CD4-positive, alpha-beta T cell treated with Interleukin-15 for 1 hour (primary cell): ENCODE data around the gene MTFR1L.

Experiments
- DNase-seq: peaks from one replicate; pipeline ENCODE4 v3.0.0-alpha.2; 2020

Gene MTFR1L

GRCh38 chr1:25792115-25792514, 27.6 kb upstream of the MTFR1L start:
- DNase-seq, result no peak

- no peak for DNase-seq
Measured at GRCh38 chr1:25793585-25794170, 26.1 kb upstream of the MTFR1L start.

GRCh38 chr1:25794325-25794724, 25.4 kb upstream of the MTFR1L start:
- DNase-seq, result no peak

GRCh38 chr1:25795211-25795610, 24.5 kb upstream of the MTFR1L start:
- no peak for DNase-seq

- peak; percentile 42 for DNase-seq
Measured at GRCh38 chr1:25795946-25796810, 23.6 kb upstream of the MTFR1L start.

GRCh38 chr1:25796811-25797458, 22.8 kb upstream of the MTFR1L start:
- DNase-seq, result peak; percentile 72

- DNase-seq, result no peak
Measured at GRCh38 chr1:25797939-25798338, 21.8 kb upstream of the MTFR1L start.

GRCh38 chr1:25798666-25799351, 20.9 kb upstream of the MTFR1L start:
- no peak for DNase-seq

GRCh38 chr1:25799352-25799934, 20.3 kb upstream of the MTFR1L start:
- DNase-seq, result no peak

GRCh38 chr1:25799935-25800702, 19.6 kb upstream of the MTFR1L start, which contains the start of gene SELENON:
Gene SELENON (plus strand): TSS chr1:25800193. CDS start chr1:25800231, 38 bp downstream.
- DNase-seq, result no peak

- DNase-seq, result no peak
Measured at GRCh38 chr1:25800703-25801377, 18.9 kb upstream of the MTFR1L start.

GRCh38 chr1:25802915-25803314, 16.8 kb upstream of the MTFR1L start:
- DNase-seq, result no peak

- no peak for DNase-seq
Measured at GRCh38 chr1:25803368-25803767, 16.4 kb upstream of the MTFR1L start.

GRCh38 chr1:25804244-25804963, 15.3 kb upstream of the MTFR1L start:
- no peak for DNase-seq

GRCh38 chr1:25804964-25805862, 14.5 kb upstream of the MTFR1L start:
- no peak for DNase-seq

- no peak for DNase-seq
Measured at GRCh38 chr1:25805863-25806225, 13.9 kb upstream of the MTFR1L start.

- no peak for DNase-seq
Measured at GRCh38 chr1:25806418-25806817, 13.3 kb upstream of the MTFR1L start.

GRCh38 chr1:25807480-25808390, 12.0 kb upstream of the MTFR1L start:
- DNase-seq, result no peak
